GM11168 (cell line): Measurements from ENCODE around the gene CDC25B.

Source experiments
- in situ Hi-C: fragments of 300-500 bp; cut with MboI; formaldehyde crosslinking; loops from one replicate; pipeline ENCODE4 v1.12.0; 2022; ENCODE audit warnings: low sequenced_read_pairs; ENCODE audit not compliant: unreplicated experiment

The CDC25B gene

DNA sequence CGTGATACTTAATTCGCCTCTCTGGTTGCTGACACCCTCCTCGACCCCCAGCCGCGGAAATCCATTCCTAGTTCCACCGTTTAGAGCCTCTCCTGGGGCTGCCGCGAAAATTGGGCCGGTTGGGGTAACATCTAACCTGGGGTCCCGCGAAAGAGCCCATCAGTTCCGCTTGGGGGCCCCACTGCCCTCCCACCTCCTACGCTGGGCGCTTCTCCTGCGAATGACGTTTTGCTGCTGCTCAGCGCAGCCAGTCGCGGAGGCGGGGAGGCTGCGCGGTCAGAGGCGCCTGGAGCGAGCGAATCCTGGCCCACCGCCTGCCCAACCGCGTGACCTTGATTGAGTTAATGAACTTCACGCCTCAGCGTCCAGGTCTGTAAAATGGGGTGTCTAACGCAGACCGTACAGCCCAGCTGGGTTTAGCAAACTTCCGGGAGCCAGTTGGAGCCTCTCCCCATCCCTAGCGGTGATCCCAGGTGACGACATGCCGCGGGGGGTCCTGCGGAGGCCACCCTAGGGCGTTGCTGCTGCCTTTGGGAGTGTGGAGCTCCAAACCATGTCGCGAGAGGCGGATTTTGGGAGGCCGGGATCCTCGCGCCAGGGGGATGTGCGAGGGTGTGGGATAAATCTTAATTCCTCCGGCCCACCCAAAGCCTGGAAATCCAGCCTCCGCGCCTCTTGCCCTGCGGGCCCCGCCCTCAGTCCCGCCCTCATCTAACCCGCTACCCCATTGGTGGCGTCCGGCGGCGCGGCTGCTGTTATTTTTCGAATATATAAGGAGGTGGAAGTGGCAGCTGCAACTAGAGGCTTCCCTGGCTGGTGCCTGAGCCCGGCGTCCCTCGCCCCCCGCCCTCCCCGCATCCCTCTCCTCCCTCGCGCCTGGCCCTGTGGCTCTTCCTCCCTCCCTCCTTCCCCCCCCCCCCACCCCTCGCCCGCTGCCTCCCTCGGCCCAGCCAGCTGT lies at the start of gene CDC25B:
Gene CDC25B (plus strand): TSS at position 800 of the 958 bp plus-strand sequence. CDS start 222 bp downstream, outside the sequence.
- in situ Hi-C loops: no loop called here

DNA sequence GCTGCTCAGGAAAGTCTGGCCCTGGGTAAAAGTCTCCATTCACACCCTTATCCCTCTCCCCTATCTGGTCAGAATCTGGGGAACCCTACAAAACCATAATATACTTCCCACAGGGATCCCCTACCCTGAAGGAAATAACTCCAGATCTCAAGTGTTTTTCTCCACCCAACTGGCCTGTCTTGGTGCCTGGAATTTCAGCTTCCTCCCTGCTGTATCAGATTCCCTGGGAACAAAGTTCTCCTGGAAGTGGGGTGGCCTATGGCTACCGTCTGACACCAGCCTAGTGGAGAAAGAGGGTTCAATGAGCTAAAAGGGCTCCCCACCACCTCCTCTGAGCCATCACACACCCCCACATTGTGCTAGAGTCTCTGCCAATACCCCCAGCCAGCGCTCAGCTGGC lies 48.6 kb upstream of the CDC25B start:
- in situ Hi-C loops: no loop called here

DNA sequence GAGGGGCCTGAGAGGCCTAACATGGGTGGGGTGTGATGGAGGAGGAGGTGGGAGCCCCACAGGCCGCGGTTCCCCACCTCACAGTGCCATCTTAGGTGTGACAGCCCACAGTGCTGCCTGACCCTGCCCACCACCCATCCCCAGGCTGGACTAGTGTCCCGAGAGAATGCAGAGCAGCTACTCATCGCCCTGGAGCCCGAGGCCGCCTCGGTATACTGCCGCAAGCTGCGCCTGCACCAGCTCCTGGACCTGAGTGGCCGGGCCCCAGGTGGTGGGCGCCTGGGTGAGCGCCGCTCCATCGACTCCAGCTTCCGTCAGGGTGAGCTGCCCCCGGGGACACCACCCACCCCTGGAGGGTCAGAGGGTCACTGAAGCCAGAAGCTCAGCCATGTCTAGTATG lies 48.0 kb upstream of the CDC25B start:
- in situ Hi-C loops: no loop called here

DNA sequence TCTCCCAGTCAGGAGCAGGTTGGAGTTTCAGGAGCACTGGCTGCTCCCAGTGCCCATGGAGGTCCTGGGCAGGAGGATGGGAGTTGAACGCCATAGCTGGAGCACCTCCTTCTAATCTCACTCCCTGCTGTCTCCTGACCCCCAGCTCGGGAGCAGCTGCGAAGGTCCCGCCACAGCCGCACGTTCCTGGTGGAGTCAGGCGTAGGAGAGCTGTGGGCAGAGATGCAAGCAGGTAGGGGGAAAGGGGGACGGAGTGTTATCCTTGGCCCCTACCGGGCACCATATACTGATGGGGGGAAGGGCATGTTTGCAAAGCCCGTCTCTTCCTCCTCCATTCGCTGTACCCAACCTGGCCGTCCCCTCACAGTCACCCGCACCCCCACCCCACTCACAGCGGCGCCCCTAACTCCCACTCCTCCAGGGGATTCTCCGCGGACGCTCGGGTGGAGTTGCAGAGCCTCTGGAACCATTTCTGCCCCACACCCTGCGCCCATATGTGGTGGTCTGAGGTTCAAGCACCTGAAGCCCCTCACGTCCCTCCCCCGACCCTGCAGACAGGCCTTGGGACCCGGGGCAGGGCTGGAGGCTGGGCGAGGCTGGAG lies 46.9 kb upstream of the CDC25B start:
- in situ Hi-C loops: no loop called here

DNA sequence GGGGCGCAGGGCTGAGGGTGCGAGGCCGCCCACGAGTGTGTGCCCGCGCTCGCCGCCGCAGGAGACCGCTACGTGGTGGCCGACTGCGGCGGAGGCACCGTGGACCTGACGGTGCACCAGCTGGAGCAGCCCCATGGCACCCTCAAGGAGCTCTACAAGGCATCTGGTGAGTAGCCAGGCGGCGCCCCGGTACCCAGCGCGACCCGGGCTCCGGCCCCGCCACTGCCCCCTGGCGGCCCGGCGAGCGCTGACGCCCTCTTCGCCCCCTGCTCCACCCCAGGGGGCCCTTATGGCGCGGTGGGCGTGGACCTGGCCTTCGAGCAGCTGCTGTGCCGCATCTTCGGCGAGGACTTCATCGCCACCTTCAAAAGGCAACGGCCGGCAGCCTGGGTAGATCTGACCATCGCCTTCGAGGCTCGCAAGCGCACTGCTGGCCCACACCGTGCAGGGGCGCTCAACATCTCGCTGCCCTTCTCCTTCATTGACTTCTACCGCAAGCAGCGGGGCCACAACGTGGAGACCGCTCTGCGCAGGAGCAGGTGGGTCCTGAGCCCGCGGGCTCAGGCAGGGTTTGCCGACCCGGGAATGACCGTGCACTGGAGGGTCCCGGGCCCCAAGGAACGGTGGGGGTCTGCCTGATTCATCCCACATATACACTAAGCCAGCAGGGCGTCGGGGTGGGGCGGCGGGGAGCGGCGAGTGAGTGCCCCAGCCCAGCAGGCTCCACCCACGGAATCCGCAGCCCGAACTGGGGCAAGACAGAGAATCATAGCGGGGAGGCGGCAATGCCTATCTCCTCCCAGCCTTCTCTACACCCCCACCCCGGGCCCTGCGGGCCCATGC lies 46.2 kb upstream of the CDC25B start:
- in situ Hi-C loops: no loop called here

DNA sequence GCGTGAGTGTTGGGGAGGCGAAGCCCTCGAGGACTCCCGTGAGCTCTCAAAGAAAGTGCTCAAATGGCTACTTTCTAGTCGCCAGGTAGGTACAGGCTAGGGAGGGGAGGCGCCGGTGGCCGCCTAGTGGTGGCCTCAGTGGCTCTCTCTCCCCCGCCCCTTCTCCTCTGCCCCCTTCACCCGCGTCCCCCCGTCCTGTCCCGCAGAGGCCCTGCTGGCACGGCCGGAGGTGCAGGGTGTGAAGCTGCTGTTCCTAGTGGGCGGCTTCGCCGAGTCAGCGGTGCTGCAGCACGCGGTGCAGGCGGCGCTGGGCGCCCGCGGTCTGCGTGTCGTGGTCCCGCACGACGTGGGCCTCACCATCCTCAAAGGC lies 44.8 kb upstream of the CDC25B start:
- in situ Hi-C loops: no loop called here

DNA sequence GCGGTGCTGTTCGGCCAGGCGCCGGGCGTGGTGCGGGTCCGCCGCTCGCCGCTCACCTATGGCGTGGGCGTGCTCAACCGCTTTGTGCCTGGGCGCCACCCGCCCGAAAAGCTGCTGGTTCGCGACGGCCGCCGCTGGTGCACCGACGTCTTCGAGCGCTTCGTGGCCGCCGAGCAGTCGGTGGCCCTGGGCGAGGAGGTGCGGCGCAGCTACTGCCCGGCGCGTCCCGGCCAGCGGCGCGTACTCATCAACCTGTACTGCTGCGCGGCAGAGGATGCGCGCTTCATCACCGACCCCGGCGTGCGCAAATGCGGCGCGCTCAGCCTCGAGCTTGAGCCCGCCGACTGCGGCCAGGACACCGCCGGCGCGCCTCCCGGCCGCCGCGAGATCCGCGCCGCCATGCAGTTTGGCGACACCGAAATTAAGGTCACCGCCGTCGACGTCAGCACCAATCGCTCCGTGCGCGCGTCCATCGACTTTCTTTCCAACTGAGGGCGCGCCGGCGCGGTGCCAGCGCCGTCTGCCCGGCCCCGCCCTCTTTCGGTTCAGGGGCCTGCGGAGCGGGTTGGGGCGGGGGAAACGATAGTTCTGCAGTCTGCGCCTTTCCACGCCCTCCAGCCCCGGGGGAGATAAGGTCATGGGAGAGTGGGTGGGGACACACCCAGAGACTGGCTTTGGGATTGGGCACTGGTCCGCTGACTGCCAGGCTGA lies 44.3 kb upstream of the CDC25B start:
- in situ Hi-C loops: no loop called here

DNA sequence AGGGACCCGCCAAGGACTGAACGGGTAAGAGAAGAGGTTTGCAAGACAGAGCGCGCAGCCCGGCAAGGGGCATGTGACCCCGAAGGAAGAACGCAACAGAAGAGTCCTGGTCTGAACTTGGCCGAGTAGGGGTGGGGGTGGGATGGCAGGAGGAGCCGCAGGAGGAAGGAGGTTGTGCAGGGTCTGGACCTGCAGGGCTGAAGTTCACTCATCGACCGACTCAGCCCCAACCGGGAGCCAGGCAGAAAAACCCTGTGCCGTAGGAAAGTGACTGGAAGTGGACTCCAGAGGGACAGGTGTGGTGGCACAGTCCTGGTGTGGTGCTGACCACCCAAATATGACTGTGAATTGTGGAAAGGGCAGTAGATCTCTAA lies 43.7 kb upstream of the CDC25B start:
- in situ Hi-C loops: no loop called here

DNA sequence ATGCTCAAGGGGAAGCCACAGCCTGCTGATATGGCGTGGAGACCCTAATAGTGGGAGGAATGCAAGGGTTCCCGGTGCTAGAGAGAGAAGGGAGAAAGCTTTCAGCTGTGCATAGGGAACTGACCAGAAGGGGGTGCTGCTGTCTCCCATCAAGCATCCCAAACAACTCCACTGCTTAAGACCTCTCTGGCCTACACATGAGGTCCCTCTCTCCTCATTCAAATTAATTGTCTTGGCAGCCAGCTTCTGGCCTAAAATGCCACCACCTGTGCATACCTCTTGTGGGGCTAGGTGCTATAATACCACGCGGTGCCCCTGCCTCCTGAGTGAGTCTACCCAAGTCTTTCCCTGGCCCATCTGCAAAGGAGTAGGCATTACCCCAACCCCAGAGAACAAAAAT lies 43.0 kb upstream of the CDC25B start:
- in situ Hi-C loops: no loop called here

DNA sequence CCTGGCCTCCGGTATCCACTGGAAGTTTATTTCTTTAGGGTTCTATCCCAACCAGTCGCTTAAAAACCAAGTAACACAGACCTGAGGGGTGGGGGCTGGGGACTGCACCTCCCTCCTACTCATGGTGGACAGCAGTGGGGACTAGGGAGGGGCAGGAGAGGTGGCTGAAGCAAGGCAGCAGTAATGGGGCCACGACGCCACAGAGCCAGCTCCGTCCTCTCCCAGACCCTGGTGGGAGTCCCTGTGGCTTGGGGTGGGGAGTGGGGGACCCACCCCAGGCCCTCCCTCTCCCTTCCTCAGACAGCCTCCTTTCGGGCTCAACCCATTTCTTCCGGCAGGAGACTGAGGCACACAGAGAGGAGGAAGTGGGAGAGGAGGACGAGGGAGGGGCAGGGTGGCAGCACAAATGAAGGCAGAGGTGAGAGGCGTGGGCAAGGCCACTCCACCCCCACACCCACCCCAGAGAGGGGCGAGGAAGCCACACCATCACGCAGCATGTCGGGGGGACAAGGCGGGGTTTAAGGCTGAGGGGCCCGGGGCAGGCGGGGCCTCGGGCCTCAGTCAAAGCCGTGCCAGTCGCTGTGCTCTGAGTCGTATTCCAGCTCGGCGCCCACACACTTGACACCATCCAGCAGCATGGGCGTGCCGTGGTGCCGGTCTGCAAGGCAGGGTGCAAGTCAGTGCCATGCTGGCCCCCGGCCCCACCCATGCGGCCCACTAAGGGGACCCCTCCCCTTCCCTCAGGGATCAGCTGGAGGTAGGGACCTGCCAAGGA lies 42.4 kb upstream of the CDC25B start:
- in situ Hi-C loops: no loop called here

DNA sequence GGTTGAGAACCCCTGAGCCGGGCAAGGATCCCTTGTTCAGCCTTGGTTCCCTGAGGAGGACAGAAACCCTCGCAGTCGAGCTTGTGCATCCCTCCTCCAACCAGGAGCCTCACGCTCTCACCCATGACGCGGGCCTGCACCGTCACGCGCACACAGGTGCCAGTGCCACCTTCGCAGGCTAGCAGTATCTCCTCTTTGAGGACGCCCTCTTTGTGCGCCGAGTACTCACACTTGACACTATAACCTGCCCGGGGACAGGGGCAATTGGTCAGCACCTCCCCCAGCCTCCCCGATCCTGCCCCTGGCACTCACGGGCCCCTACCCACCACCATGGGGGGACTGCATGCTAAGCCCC lies 41.9 kb upstream of the CDC25B start:
- in situ Hi-C loops: no loop called here

DNA sequence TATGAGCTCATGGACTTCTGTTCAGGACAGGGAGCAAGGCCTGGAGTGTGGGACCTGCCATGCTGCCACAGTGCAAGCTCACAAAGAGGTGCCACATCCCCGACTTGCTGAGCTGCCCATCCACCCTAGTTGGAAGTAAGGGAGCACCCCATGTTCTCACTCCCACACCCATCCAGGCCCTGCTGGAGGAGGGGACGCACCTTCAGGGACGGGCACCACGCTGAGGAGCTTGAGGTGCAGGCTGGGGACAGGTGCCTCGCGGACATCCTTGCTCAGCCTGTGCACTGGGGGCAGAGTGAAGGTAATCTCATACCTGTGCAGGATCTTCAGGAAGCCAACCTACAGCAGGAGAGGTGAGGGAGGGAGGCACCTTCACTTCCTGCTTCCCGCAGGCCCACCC lies 40.8 kb upstream of the CDC25B start:
- in situ Hi-C loops: no loop called here

DNA sequence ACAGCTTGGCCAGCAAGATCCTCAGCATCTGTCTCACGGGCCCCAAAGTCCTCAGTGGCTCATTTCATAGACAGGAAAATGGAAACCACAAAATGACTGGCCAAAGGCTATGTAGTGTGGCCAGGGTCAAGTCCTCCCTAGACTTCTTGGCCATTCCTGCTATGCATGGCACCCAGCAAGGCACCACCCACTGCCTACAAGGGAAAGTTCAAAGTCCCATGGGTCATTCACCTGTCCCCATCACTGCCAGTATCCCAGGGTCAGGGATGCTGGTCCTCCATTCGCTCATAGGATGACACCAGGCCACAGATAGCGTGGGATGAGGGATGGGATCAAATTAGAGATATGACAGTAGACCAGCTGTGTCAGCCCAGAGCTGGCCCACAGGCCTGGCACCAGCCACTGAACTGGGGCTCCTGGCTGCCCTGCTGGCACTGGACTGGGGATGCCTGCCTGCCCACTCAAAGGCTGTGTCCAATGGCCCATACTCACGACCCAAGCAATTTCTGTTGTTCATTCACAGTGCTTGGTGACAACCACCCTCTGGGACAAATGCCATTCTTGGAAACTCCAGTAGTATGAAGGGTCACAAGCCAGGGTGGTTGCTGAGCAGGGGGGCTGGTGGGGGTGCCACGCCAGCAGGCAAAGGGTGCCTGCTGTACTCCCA lies 40.2 kb upstream of the CDC25B start:
- in situ Hi-C loops: no loop called here

DNA sequence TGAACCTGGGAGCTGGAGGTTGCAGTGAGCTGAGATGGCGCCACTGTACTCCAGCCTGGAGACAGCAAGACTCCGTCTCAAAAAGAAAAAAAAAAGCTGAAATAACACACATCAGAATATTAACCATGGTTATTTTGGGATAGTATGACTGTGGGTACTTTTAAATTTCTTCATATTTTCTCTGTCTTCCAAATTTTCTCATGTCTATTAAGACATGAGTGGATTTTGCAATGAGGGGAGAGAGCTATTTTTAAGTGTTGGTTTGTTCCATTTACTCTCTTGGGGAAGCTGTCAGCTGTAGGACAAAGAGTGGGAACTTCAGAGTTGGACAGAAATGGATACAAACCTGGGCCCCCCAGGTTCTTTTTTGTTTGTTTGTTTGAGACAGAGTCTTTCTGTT lies 38.8 kb upstream of the CDC25B start:
- in situ Hi-C loops: no loop called here

DNA sequence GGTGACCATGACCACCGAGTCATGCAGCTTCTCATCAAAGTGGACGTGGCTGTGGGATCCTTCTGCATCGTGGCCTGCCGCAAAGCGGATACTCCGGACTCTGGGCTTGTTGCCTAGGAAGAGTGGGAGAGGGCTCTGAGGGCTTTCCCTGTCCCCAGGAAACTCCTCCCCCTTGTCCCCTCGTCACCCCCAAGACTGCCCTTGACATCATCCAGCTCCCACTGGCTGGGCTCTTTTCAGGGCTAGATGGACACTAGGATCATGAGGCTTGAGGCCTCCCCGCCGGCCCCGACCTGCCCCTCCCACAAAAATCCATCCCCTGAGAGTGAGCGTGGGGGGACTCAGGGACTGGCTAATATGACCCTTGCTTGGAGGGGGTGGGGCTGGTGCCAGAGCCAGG lies 37.5 kb upstream of the CDC25B start:
- in situ Hi-C loops: no loop called here

DNA sequence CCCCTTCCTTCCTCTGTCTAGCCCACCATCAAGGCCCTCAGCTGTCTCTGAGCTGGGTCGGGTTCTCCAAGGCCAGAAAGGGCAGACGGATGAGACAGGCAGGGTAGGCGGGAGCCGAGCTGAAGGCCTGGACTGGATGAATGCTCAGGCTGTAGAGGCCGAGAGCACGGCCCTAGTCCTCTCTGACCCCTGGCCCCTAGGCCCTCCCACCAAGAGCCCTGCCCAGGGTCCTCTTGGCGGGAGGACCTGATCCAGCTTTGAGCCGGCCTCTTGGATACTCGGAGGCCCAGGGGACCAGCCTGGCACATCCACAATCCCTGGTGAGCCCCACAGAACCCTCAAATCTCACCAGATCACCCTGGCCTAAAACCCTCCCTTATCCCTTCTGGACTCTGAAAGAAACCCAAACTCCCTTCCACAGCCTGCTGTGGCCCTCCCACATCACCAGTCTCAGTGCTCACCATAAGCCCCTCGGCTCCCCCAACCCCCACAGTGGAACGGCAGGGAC lies 36.7 kb upstream of the CDC25B start:
- in situ Hi-C loops: no loop called here

DNA sequence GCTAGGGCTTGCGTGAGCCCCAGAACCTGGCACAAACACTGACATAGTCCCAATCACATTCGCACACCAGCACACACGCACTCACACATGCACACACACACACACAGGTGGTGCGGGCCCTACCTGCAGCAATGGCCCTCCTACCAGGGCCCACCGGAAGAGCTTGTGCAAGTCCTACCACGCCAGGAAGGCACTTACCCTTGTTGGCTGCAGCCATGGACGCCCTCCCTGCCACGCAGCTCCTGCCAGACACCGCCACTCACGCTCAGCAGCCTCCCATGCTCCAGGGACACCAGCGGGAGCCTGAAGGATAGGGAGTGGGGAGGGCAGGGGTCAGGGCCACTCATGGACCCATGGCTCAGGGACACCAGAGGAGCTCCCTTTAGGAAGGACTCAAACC lies 36.2 kb upstream of the CDC25B start:
- in situ Hi-C loops: no loop called here

DNA sequence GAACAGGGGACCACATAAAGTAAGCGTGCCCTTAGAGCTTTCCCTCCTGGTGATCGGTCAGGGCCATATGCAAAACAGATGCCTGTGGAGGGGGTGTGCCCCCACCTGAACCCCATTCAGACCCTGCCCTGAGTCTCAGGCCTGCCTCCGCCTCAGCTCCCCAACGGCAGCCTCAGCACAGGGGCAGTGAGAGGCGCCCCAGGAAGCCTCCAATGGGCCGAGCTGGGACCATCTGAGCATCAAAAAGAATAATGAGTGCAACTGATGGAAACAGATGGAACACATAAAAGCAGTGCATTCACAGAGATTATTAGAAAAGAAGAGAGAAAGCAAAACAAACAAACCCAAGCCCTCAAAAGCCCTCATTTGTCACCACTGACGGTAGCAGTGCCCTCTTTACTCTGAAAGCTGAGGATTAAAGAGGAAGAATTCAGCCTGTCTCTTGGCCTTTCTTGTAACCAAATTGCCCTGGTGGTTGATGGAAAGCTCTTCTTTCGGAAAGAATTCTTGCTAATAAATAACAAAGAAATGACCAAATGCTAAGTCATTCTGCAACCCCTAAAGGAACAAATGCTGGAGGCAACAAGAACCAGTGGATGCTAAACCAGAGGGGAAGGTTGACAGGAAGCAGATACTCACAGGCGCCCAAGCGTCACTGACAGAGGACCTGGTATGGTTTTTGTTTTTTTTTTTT lies 35.3 kb upstream of the CDC25B start:
- in situ Hi-C loops: no loop called here
